PC-9 (cell line): ENCODE results near the gene SCGB1A1. TPM values are rescaled to one million over a fixed set of nuclear protein-coding genes. Genes with fewer than 3 reads are reported as not detected.
A peak's percentile ranks its signal among the peaks of the same experiment; 100 is the strongest.

Source experiments
- BruUV-seq: library from RNA; stranded (reverse); fragments of 400-500 nt; replicated peaks from 2 replicates; lab custom pipeline; 2021; lab: Mats Ljungman, UMichigan
- CTCF ChIA-PET: fragments of 300-600 bp; sonication (Branson Sonifier 250); formaldehyde crosslinking; loops from one replicate; lab custom pipeline; 2022; ENCODE audit warnings: antibody characterized with exemption; lab: Charles Lee
- POLR2A ChIA-PET: fragments of 300-600 bp; sonication (Branson Sonifier 250); formaldehyde crosslinking; loops from one replicate; lab custom pipeline; 2022; ENCODE audit warnings: antibody characterized with exemption; ENCODE audit not compliant: unreplicated experiment; lab: Charles Lee
- DNase-seq, 2 experiments: peaks; one replicate each; pipeline versions ENCODE4 v3.0.0 to v3.0.0-alpha.2; 2015 to 2022; ENCODE audit warnings: mixed read lengths in 1 of 2
- H2AFZ ChIP-seq: fragments of 200-600 bp; sonication (generic); 2 replicates; pipeline ENCODE4 v1.8.1; 2017; ENCODE audit warnings: antibody characterized with exemption
- H3F3A ChIP-seq: fragments of 200-600 bp; sonication (generic); 2 replicates; pipeline ENCODE4 v1.8.1; 2017; ENCODE audit warnings: antibody characterized with exemption, mild to moderate bottlenecking, low read depth; ENCODE audit not compliant: insufficient read depth
- H3K27ac ChIP-seq: fragments of 200-600 bp; sonication (generic); 2 replicates; pipeline ENCODE4 v1.6.1; 2016; ENCODE audit warnings: mixed run types
- H3K27me3 ChIP-seq: fragments of 200-600 bp; sonication (generic); 2 replicates; pipeline ENCODE4 v1.6.1; 2016; ENCODE audit warnings: low read depth, mixed run types; ENCODE audit not compliant: insufficient read depth
- H3K36me3 ChIP-seq: fragments of 200-600 bp; sonication (generic); 2 replicates; pipeline ENCODE4 v1.6.1; 2016; ENCODE audit warnings: low read depth, mixed run types
- H3K4me1 ChIP-seq: fragments of 200-600 bp; sonication (generic); replicated peaks from 2 replicates; pipeline ENCODE4 v1.6.1; 2016; ENCODE audit warnings: mixed run types; ENCODE audit not compliant: insufficient read depth
- H3K4me2 ChIP-seq: fragments of 200-600 bp; sonication (generic); 2 replicates; pipeline ENCODE4 v1.6.1; 2017; ENCODE audit warnings: mixed run types
- H3K4me3 ChIP-seq: fragments of 200-600 bp; sonication (generic); 2 replicates; pipeline ENCODE4 v1.6.1; 2016; ENCODE audit warnings: mixed run types
- H3K79me2 ChIP-seq: fragments of 200-600 bp; sonication (generic); 2 replicates; pipeline ENCODE4 v1.6.1; 2017; ENCODE audit warnings: low read depth, mixed run types
- H3K9me2 ChIP-seq: fragments of 200-600 bp; sonication (generic); 2 replicates; pipeline ENCODE4 v1.8.1; 2017; ENCODE audit warnings: mild to moderate bottlenecking; ENCODE audit not compliant: insufficient read depth
- H3K9me3 ChIP-seq: fragments of 200-600 bp; sonication (generic); 2 replicates; pipeline ENCODE4 v1.8.1; 2016; ENCODE audit warnings: low read depth; ENCODE audit not compliant: insufficient read depth
- H4K20me1 ChIP-seq: fragments of 200-600 bp; sonication (generic); 2 replicates; pipeline ENCODE4 v1.8.1; 2017; ENCODE audit not compliant: insufficient read depth
- CTCF ChIP-seq: fragments of 200-600 bp; sonication (generic); conservative IDR thresholded peaks from 2 replicates; pipeline ENCODE4 v1.6.1; 2017; ENCODE audit warnings: mixed run types, antibody characterized with exemption, mild to moderate bottlenecking, moderate library complexity
- EZH2 ChIP-seq: fragments of 200-600 bp; sonication (generic); IDR thresholded peaks from 2 replicates; pipeline ENCODE4 v1.8.0; 2017; ENCODE audit warnings: antibody characterized with exemption, low read depth
- intact Hi-C: fragments of 100-400 bp; cut with micrococcal nuclease; formaldehyde crosslinking; loops from one replicate; pipeline ENCODE4 v1.10.0; 2022; ENCODE audit not compliant: unreplicated experiment
- total RNA-seq: library from RNA; stranded (reverse); gene quantifications from 2 replicates; pipeline ENCODE4 v1.2.3, GENCODE V29; 2021

The SCGB1A1 gene
- total RNA-seq, 1 experiment from 2014 or later = not detected

DNA sequence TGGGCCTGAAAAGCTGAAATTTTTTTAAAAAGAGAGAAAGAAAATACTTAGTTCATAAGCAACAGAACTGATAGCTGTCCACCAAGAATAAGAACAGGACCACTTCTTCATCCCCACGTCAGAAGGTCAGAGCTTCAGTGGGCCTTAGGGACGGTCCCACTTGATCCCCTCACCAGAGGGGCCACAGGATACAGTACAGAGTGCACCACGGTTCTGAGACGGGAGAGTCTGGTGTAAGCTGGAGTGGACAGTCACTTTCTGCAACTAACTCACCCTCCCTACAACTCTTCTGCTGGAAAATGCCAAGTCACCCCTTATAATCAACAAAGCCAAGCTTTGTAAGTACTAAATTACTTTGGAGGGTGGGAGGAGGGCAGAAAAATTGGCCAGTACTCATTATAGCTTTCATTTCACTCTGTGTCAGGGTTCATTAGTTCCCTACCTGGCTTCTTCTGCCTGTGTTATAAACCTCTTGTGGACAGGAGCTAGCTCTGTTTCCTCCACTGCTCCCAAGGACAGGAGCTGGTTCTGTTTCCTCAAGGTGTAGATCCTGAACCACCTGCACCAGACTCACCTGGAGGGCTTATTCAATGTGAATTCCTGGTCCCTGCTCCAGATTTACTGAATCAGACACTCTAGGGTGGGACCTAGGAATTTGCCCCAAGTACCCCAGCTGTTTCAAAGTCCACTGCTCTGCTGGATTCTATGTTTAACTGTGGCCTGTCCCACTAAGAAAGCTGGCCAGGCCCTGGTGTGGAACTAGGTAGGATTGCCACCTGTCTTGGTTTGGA is 39.6 kb downstream of the SCGB1A1 start:
- ChIA-PET POLR2A (interaction anchor here (0.5 to 0.7 kb wide), 3 partner anchors 133 to 667 kb away, joined by 3 to 11 read pairs (median 5); no protein-coding TSS in a partner anchor), CTCF (interaction anchor here (0.5 kb wide), 1 partner anchor 30 kb away, joined by 3 read pairs; no protein-coding TSS in a partner anchor)
- peaks cover 16% of the 10 kb centered on the region for H3F3A ChIP-seq
- H2AFZ ChIP-seq = no peak overlapping the region
- no peak for TF ChIP-seq EZH2
- no peak for TF ChIP-seq CTCF
- peak overlapping the region; percentile 69 for H3K27ac ChIP-seq
- peaks cover 22% of the 10 kb centered on the region for H3K4me1 ChIP-seq
- intact Hi-C loops = no loop called here
- peak in 1 of 2 experiments; percentile 58 for DNase-seq
- peak overlapping the region; percentile 32 for H3K4me2 ChIP-seq
- no peaks in the 10 kb centered on the region for H4K20me1 ChIP-seq
- H3K79me2 ChIP-seq = no peaks in the 10 kb centered on the region
- H3K9me3 ChIP-seq = no peaks in the 10 kb centered on the region
- no peaks in the 10 kb centered on the region for H3K27me3 ChIP-seq
- no peak overlapping the region for H3K4me3 ChIP-seq
- BruUV-seq = no TSS peak
- H3K9me2 ChIP-seq = no peaks in the 10 kb centered on the region
- H3K36me3 ChIP-seq = no peaks in the 10 kb centered on the region

DNA sequence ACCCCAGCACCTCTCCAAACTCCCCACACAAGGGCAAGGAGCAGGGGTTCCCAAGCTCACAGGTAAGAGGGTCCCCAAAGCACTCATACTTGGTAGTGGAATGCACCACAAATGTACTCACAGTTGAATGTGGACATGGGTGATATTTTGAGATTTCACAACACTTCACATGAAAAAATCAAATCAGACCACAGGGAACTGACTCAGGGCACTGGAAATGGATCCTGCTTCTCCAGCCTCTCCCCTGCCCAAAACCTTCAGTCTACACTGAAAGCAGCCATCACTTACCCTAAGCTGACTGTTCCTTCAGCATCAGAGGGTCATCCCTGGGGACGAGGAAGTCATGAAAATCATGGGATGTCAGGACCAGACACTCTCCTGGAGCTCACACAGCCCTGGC is 40.2 kb downstream of the SCGB1A1 start:
- Histone ChIP-seq H3K4me1 (peaks cover 22% of the 10 kb centered on the region), H3K36me3 (no peaks in the 10 kb centered on the region), H4K20me1 (no peaks in the 10 kb centered on the region), H3K4me3 (no peak overlapping the region), H2AFZ (no peak overlapping the region), H3F3A (peaks cover 16% of the 10 kb centered on the region), H3K9me2 (no peaks in the 10 kb centered on the region), H3K4me2 (peak overlapping the region; percentile 32), H3K9me3 (no peaks in the 10 kb centered on the region), H3K79me2 (no peaks in the 10 kb centered on the region), H3K27ac (peak overlapping the region; percentile 69), H3K27me3 (no peaks in the 10 kb centered on the region)
- POLR2A ChIA-PET = interaction anchor here (0.7 kb wide), 1 partner anchor 133 kb away, joined by 3 read pairs; no protein-coding TSS in a partner anchor
- BruUV-seq = no TSS peak
- no peak for DNase-seq
- CTCF ChIA-PET = interaction anchor here (0.5 kb wide), 1 partner anchor 31 kb away, joined by 3 read pairs; no protein-coding TSS in a partner anchor
- intact Hi-C loops = no loop called here
- TF ChIP-seq EZH2 (no peak), CTCF (no peak)

- Histone ChIP-seq H3K4me2 (no peak overlapping the region), H3K27ac (no peak overlapping the region)
Observed at GRCh38 chr11:62461740-62462507, 43.1 kb downstream of the SCGB1A1 start.

More at GRCh38 chr11:62461740-62462507, 43.1 kb downstream of the SCGB1A1 start:
- intact Hi-C loops = no loop called here
- H2AFZ ChIP-seq = no peak overlapping the region
- ChIA-PET POLR2A (interaction anchor here (0.6 to 0.7 kb wide), 2 partner anchors 326 to 389 kb away, joined by 6 to 30 read pairs; no protein-coding TSS in a partner anchor), CTCF (interaction anchor here (0.7 kb wide), 1 partner anchor 18 kb away, joined by 3 read pairs; no protein-coding TSS in a partner anchor)
- H3K27me3 ChIP-seq = no peaks in the 10 kb centered on the region
- no peak overlapping the region for H3K4me3 ChIP-seq
- BruUV-seq = no TSS peak
- H3F3A ChIP-seq = peaks cover 20% of the 10 kb centered on the region
- no peaks in the 10 kb centered on the region for H3K79me2 ChIP-seq
- TF ChIP-seq CTCF (no peak), EZH2 (no peak)
- no peaks in the 10 kb centered on the region for H3K9me2 ChIP-seq
- no peak for DNase-seq
- H3K9me3 ChIP-seq = no peaks in the 10 kb centered on the region
- H3K4me1 ChIP-seq = peaks cover 22% of the 10 kb centered on the region
- H4K20me1 ChIP-seq = no peaks in the 10 kb centered on the region
- no peaks in the 10 kb centered on the region for H3K36me3 ChIP-seq
